Fibroblast of the aortic adventitia (primary cell): ENCODE data around the gene AGPAT3. TPM values are rescaled to one million over a fixed set of nuclear protein-coding genes. Genes with fewer than 3 reads are reported as not detected.

Experiments used
- DNase-seq: peaks from one replicate; pipeline ENCODE4 v3.0.0-alpha.2; 2010; ENCODE audit warnings: low read depth
- H3K4me3 ChIP-seq: 2 replicates; pipeline ENCODE4 v1.5.1; 2011; ENCODE audit warnings: low read depth, mild to moderate bottlenecking, control low read depth, low read length, moderate library complexity
- total RNA-seq: library from RNA; depleted of rRNA; stranded (reverse); fragments of >200 nt; gene quantifications from 2 replicates; pipeline ENCODE4 v1.2.3, GENCODE V29; 2012; ENCODE audit warnings: low replicate concordance
- TF ChIP-seq, protein P1 (sequence below): IDR thresholded peaks from 2 replicates; pipeline ENCODE4 v1.5.1; 2011; ENCODE audit warnings: mild to moderate bottlenecking, low read length, control low read depth, inconsistent platforms; ENCODE audit not compliant: insufficient read depth

Gene AGPAT3
- total RNA-seq, 1 donor, result 29.0 TPM

DNA sequence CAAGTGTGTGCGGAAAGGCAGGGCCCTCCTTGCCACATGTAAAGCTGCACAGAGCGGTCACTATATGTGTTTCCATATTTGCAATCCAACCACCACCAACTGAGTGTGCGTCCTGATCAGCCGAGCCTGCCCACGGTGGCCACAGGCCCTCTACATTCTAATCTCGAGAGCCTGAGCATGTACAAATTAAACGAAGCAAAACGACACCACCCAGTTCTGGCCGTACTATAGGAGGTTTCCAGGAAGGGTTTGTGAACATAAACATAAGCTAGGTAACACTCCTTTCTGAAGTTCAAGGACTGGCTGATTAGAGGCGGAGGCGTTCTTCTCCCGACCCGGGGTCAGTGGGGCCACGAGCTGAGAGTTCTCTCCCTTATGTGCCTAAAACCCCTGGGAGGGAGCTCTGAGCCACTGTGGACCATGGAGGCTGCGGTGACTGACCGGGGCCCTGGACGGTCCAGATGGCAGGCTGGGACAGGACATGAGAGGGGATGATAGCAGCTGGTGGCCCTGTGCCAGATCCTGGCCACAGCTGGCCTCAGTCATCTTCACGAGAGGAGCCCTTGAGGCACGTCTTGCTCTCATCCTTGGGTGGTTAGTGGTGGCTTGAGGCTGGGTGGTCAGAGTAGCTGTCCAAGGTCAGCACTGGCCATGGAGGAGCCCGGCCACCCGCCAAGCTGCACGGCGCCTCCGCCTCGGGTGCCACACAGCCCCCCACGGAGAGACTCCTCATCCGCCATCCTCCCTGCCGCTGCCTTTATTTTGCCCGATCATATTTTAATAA, 108.0 kb downstream of the AGPAT3 start:
- TF ChIP-seq, protein P1, sequence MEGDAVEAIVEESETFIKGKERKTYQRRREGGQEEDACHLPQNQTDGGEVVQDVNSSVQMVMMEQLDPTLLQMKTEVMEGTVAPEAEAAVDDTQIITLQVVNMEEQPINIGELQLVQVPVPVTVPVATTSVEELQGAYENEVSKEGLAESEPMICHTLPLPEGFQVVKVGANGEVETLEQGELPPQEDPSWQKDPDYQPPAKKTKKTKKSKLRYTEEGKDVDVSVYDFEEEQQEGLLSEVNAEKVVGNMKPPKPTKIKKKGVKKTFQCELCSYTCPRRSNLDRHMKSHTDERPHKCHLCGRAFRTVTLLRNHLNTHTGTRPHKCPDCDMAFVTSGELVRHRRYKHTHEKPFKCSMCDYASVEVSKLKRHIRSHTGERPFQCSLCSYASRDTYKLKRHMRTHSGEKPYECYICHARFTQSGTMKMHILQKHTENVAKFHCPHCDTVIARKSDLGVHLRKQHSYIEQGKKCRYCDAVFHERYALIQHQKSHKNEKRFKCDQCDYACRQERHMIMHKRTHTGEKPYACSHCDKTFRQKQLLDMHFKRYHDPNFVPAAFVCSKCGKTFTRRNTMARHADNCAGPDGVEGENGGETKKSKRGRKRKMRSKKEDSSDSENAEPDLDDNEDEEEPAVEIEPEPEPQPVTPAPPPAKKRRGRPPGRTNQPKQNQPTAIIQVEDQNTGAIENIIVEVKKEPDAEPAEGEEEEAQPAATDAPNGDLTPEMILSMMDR, result no peak
- H3K4me3 ChIP-seq, result no peak overlapping the region
- no peak for DNase-seq

DNA sequence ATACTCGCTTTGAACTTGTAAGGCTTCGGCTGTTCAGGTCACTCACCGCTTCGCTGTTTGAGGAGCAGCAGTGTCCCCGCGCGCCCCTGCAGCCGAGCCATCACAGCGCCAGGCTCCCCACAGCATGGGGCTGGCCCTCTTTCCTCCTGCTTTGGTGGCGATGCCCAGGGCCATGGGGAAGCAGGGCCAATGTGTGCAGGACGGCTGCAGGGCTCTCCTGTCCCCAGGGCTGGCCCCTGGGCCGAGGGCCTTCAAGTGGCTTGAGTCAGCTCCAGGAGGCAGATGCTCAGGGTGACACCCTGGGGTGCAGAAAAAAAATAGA, 108.6 kb downstream of the AGPAT3 start:
- TF ChIP-seq, protein P1, result no peak
- H3K4me3 ChIP-seq, result no peak overlapping the region
- no peak for DNase-seq

DNA sequence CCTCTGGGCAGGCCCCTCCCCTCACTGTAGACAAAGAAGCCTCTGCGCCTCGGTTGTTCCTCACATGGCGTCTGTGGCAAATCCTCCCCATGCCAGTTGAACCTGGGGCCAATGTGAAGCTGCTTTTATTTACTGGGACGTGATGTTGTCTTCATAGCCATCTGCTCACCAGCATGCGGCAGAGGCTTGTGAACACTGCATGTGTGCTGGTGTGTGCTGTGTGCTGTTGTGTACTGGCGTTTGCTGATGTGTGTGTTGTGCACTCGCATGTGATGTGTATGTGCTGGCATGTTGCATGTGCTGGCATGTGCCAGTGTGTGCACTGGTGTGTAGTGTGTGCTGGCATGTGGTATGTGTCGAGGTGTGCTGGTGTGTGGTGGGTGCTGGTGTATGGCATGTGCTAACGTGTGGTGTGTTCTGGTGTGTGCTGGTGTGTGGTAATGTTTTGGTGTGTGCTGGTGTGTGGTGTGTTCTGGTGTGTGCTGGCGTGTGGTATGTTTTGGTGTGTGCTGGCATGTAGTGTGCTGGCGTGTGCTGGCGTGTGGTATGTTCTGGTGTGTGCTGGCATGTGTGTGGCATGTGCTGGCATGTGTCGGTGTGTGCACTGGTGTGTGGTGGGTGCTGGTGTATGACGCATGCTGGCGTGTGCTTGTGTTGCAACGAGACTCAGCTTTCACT, 109.9 kb downstream of the AGPAT3 start:
- H3K4me3 ChIP-seq, result no peak overlapping the region
- DNase-seq, result no peak
- TF ChIP-seq, protein P1, result no peak

DNA sequence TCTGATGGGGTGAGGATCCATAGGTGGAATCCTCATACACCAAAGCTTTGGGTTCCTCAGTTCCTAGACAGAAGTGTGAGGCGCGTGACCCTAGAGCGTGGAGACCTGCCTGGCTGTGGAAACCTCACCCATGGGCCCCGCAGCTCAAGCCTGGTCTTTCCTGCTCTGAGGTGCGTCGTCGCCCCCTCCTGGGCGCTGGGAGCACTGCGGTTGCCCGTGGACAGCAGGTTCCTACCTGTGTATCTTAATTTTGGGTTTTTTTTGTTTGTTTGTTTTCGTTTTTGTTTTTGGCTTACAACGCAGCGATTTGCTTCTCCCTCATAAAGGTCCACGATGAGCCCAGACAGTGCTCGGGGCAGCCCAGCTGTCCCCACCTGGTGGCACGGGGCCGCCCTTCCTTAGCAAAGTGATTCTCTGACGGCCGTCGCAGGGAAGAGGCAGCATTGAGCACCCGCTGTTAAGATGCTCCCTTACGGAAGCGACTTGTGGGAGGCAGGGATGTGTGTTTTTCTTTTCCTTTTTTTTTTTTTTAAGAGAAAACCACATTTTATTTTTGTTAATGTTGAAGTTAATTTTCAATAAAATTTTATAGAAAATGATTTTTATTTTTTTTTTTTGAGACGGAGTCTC, 110.6 kb downstream of the AGPAT3 start:
- DNase-seq, result peak; percentile 67
- TF ChIP-seq, protein P1, result peak; percentile 97
- H3K4me3 ChIP-seq, result no peak overlapping the region

DNA sequence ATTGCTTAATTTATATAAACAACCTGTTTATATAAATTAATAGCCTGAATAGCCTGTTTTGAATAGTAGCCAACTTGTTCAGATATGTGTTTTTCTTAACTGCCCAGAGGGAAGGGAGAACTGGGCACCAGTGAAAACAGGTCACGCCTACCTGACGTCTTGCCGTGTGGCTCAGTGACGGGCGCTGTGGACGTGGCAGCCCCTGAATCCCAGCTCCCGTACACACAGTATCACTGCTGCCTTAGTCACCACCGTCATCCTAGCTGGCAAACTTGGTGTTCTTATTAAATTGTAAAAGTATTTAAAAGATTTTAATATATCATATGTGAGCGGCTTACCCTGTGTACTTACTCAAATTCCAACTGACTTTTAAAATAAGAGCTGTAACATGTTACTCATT, 111.6 kb downstream of the AGPAT3 start:
- no peak overlapping the region for H3K4me3 ChIP-seq
- DNase-seq, result no peak
- TF ChIP-seq, protein P1, result no peak

DNA sequence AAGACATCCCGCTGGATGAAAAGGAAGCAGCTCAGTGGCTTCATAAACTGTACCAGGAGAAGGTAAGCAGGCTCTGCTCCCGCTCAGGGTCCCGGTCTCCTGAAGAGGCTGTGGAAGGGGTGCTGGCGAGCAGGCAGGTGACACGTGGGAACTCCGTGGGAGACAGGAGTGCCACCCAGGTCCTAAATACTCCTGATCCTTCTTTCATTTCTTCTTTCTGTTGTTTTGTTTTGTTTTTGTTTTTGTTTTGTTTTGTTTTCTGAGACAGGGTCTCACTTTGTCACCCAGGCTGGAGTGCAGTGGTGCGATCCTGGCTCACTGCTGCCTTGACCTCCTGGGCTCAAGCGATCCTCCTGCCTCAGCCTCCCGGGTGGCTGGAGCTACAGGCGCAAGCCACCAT, 113.0 kb downstream of the AGPAT3 start:
- no peak overlapping the region for H3K4me3 ChIP-seq
- DNase-seq, result no peak
- TF ChIP-seq, protein P1, result no peak
